ENCODE results near the gene FIG4.
A peak's percentile ranks its signal among the peaks of the same experiment; 100 is the strongest.
"Not testable (repeated sequence)": the region's sequence is repeated elsewhere in the genome, so short reads cannot be mapped to it uniquely, and the experiment has no call there.

The FIG4 gene

DNA sequence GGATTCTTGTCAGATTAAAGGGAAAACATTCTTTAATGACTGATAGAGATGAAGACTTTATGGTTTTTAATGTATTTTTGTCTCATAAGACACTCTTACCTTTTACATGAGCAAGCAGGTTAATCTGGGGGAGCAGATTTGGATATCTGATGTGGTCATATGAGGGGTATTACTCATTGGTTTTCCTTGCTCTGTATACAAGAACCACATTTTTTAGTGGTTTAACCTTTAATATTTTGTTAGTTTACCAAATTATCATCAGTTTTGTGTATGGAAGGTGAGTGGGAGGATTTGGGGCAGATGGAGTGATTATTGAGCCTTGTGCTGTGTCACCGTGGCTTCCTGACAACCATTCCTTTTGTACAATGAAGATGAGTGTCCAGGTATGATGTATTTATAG, 112.9 kb downstream of the FIG4 start:
- H3K27ac Mint-ChIP-seq: no peak overlapping the region
- peak; percentile 22 for DNase-seq (ENCODE audit: low spot score)
- H3K27me3 Mint-ChIP-seq (ENCODE audit: low read depth): no peaks in the 10 kb centered on the region
- H3K9me3 Mint-ChIP-seq: no peaks in the 10 kb centered on the region
- no peak overlapping the region for H3K4me3 Mint-ChIP-seq
- H3K4me1 Mint-ChIP-seq (ENCODE audit: low read depth): no peaks in the 10 kb centered on the region
- H3K36me3 Mint-ChIP-seq (ENCODE audit: low read depth): peaks cover 4% of the 10 kb centered on the region

DNA sequence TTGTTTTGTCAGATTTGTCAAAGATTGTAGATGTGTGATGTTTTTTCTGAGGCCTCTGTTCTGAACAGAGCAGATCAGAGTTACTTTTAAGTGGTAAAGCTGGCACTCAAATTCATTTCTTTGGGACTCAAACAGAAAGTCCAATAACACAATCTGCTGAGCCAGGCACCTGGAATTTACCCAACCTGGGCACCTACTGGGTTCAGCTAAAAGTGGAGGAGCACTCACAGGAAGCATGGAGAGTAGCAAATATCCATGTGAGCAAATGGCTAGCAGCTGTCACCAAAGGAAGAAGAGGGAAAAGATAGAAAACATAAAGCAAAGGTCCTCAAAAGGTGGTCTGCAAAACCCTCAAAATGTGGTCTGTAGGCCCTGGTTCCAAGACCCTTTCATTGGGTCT, 116.8 kb downstream of the FIG4 start:
- H3K4me1 Mint-ChIP-seq (ENCODE audit: low read depth): no peaks in the 10 kb centered on the region
- H3K27ac Mint-ChIP-seq: no peak overlapping the region
- DNase-seq (ENCODE audit: low spot score): no peak
- H3K4me3 Mint-ChIP-seq: no peak overlapping the region
- no peaks in the 10 kb centered on the region for H3K27me3 Mint-ChIP-seq (ENCODE audit: low read depth)
- H3K9me3 Mint-ChIP-seq: no peaks in the 10 kb centered on the region
- H3K36me3 Mint-ChIP-seq (ENCODE audit: low read depth): peaks cover 4% of the 10 kb centered on the region

DNA sequence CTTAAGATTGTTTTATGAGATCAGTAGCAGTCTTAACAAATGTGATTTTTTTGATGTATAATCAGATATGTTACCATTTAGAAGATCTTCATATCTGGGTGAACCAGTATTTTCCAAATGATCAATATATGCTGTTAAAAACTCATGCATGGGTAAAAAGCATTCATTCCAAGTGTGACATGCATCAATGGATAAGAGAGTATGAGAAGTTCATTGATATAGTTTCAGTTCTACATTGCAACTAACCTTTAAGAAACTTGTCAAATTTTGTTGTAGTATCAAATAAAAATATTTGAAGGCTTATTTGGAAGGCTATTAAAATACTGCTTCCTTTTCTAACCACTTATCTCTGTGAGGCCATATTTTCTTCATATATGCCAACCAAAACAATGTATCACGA, 117.7 kb downstream of the FIG4 start:
- no peak for DNase-seq (ENCODE audit: low spot score)
- no peak overlapping the region for H3K27ac Mint-ChIP-seq

DNA sequence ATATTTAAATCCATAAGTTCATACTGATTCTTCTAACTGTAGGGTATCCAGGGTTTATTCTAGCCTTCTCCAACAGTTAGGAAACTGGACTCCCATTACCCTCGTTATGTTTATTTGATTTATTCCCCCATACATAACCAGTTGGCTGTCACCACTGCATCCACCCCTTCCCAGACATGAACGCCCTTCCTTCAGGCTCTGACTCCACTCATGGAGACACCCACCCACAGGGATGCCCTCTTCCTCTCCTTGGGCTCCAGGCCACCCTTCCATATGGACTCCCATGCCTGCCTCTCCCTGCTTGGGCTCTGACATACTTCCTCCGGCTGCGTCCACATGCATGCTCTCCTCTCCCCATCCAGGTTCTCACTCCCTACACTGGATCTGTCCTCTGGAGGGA, 124.0 kb downstream of the FIG4 start:
- H3K4me1 Mint-ChIP-seq (ENCODE audit: low read depth): peaks cover 3% of the 10 kb centered on the region
- peak overlapping the region; percentile 10 for H3K27ac Mint-ChIP-seq
- H3K4me3 Mint-ChIP-seq: no peak overlapping the region
- H3K9me3 Mint-ChIP-seq: no peaks in the 10 kb centered on the region
- H3K27me3 Mint-ChIP-seq (ENCODE audit: low read depth): no peaks in the 10 kb centered on the region
- no peaks in the 10 kb centered on the region for H3K36me3 Mint-ChIP-seq (ENCODE audit: low read depth)
- no peak for DNase-seq (ENCODE audit: low spot score)

More for the DNA sequence above, 117.7 kb downstream of the FIG4 start:
- H3K36me3 Mint-ChIP-seq (ENCODE audit: low read depth): peaks cover 4% of the 10 kb centered on the region
- no peak overlapping the region for H3K4me3 Mint-ChIP-seq
- H3K9me3 Mint-ChIP-seq: no peaks in the 10 kb centered on the region
- peaks cover 3% of the 10 kb centered on the region for H3K4me1 Mint-ChIP-seq (ENCODE audit: low read depth)
- no peaks in the 10 kb centered on the region for H3K27me3 Mint-ChIP-seq (ENCODE audit: low read depth)

DNA sequence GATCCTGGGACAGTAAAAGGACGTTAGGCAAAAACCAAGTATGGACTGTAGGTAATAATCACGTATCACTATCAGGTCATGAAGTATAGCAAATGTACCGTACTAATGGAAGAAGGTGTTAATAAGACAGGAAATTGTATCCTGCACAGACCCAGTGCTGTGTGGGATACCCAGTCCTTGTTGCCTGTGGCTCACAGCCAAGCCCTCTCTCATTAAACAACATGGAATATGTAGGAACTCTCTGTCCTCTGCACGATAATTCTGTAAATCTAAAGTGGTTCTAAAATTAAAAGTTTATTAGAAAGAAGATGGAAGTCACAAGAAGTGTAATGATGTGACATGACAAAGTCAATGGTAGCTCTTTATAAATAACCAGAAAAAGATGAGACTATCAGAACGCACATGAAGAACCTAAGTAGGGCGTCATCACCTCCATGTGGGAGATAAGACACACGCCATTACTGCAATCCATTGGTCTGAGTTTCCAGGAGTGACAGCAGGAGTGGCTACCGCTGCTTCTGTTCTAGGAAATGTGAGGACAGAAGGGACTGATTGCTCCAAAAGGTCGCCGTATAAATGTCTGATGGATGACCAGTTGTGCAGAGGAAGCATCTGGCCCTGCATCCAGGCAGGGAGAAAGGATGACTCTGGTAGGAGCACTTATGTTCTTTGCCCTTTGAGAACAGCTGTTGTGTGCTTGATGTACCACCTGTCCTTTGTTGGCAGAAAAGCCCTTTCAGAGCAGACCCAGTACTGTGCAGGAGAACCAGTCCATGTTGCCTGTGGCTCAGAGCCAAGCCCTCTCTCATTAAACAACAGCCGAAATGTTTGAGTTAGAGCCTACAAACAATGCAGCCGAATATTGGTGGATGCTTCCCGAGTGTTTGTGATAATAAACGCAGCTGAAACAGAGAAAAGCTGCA, 125.6 kb downstream of the FIG4 start:
- no peaks in the 10 kb centered on the region for H3K27me3 Mint-ChIP-seq (ENCODE audit: low read depth)
- H3K4me3 Mint-ChIP-seq: no peak overlapping the region
- H3K4me1 Mint-ChIP-seq (ENCODE audit: low read depth): peaks cover 3% of the 10 kb centered on the region
- no peaks in the 10 kb centered on the region for H3K36me3 Mint-ChIP-seq (ENCODE audit: low read depth)
- H3K27ac Mint-ChIP-seq: no peak overlapping the region
- no peak for DNase-seq (ENCODE audit: low spot score)
- no peaks in the 10 kb centered on the region for H3K9me3 Mint-ChIP-seq

DNA sequence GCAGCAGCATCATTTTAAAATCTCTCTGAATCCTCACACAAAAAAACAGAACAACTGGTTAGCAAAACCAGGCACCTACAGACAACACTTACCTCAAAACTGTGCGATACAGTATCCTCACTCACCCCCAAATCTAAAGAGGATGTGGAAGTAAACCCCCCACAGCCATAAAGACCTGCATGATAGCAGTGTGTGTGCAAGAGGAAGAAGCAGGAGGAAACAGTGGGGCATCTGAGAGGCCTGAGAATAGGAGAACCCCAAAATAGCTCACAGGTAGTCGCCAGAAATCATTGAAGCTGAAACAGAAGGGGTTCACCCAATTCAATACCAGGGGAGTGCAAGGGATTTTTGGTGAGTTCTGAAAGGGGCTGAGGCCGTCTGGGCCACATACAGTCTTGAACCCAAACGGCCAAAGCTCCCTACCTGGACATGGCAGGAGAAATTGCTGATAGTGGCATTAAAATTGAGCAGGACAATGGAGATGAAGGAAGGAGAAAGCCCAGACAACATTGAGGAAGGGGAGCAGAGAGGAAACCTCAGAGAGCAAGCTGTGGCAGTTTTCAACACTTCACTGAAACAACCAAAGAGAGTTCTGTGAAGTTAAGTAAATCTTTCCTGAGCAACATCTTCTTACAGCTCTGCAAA, 129.7 kb downstream of the FIG4 start:
- H3K36me3 Mint-ChIP-seq (ENCODE audit: low read depth): no peaks in the 10 kb centered on the region
- no peaks in the 10 kb centered on the region for H3K4me1 Mint-ChIP-seq (ENCODE audit: low read depth)
- H3K27ac Mint-ChIP-seq: no peak overlapping the region
- DNase-seq (ENCODE audit: low spot score): no peak
- no peaks in the 10 kb centered on the region for H3K27me3 Mint-ChIP-seq (ENCODE audit: low read depth)
- H3K4me3 Mint-ChIP-seq: no peak overlapping the region
- H3K9me3 Mint-ChIP-seq: no peaks in the 10 kb centered on the region

DNA sequence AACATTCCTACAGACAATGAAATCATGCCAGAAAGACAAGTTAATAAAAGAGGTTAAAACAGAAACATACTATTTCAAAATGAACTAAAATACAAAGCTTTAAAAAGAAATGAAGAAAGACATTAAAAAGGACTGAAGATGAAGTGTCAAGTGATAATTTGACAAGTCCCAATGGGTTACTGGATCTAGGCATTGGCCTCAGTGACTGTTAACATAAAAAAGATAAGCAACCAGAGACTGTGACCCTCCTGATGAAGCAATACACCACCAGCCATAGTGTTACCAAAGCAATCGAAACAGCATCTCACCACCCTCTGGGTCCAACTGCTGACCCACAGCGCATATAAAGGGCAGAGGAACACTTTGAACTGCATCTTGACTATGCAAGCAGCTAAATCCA, 130.3 kb downstream of the FIG4 start:
- Mint-ChIP-seq H3K9me3 (no peaks in the 10 kb centered on the region), H3K4me3 (no peak overlapping the region), H3K36me3 (ENCODE audit: low read depth) (no peaks in the 10 kb centered on the region), H3K4me1 (ENCODE audit: low read depth) (no peaks in the 10 kb centered on the region), H3K27ac (no peak overlapping the region), H3K27me3 (ENCODE audit: low read depth) (no peaks in the 10 kb centered on the region)
- DNase-seq (ENCODE audit: low spot score): no peak

DNA sequence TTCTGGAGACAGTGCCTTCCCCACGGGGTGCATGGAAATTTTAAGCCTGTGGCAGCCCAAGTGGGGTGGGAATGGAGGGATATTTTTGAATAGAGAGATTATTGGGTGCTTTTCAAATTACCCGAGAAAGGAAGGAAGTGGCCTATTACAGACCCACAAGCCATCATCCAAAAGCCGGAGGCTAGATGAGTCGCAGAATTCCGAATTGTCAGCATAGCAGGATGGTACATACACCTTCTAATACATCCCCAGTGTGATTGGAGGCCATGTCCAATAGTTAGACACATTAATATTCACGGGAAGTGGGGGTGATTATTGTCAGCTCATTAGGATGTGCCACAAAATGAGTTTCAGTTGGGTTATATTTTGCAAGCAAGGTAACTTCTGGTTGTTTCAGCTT, 133.0 kb downstream of the FIG4 start:
- Mint-ChIP-seq H3K27me3 (ENCODE audit: low read depth) (no peaks in the 10 kb centered on the region), H3K9me3 (no peaks in the 10 kb centered on the region), H3K4me1 (ENCODE audit: low read depth) (no peaks in the 10 kb centered on the region), H3K4me3 (no peak overlapping the region), H3K36me3 (ENCODE audit: low read depth) (no peaks in the 10 kb centered on the region), H3K27ac (no peak overlapping the region)
- no peak for DNase-seq (ENCODE audit: low spot score)

DNA sequence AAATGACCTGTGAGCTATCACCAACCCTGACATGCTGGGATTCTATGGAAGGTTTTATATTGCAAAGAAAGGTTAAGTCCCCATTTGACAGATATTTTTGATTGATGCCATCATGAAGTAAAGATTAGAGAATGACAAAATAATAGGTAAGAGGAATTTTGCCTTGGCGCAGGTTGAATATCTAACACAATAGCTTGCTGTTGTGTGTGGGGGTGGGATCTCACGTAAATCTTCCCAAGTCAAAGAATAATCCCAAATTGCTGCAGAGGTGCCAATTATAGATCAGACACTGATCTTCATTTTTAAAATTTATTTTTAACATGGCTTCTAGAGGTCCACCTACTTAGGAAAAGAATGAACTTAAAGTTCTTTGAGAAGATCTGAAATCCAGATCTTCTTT, 135.5 kb downstream of the FIG4 start:
- no peak overlapping the region for H3K4me3 Mint-ChIP-seq
- no peaks in the 10 kb centered on the region for H3K36me3 Mint-ChIP-seq (ENCODE audit: low read depth)
- H3K9me3 Mint-ChIP-seq: peaks cover 13% of the 10 kb centered on the region
- no peaks in the 10 kb centered on the region for H3K27me3 Mint-ChIP-seq (ENCODE audit: low read depth)
- DNase-seq (ENCODE audit: low spot score): no peak
- no peaks in the 10 kb centered on the region for H3K4me1 Mint-ChIP-seq (ENCODE audit: low read depth)
- H3K27ac Mint-ChIP-seq: no peak overlapping the region

DNA sequence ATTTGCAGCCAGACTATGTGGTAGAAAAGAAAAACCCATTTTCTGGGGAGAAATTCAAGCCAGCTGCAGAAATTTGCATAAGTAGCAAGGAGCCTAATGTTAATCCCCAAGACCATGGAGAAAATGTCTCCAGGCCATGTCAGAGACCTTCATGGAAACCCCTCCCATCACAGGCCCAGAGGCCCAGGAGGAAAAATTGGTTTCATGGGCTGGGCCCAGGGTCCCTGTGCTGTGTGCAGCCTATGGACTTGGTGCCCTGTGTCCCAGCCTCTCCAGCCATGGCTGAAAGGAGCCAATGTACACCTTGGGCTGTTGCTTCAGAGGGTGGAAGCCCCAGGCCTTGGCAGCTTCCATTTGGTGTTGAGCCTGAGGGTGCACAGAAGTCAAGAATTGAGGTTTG, 140.3 kb downstream of the FIG4 start:
- DNase-seq (ENCODE audit: low spot score); H3K4me1 Mint-ChIP-seq (ENCODE audit: low read depth); H3K27me3 Mint-ChIP-seq (ENCODE audit: low read depth); H3K4me3 Mint-ChIP-seq; H3K27ac Mint-ChIP-seq; H3K36me3 Mint-ChIP-seq (ENCODE audit: low read depth): not testable (repeated sequence)
- peaks cover 13% of the 10 kb centered on the region for H3K9me3 Mint-ChIP-seq

DNA sequence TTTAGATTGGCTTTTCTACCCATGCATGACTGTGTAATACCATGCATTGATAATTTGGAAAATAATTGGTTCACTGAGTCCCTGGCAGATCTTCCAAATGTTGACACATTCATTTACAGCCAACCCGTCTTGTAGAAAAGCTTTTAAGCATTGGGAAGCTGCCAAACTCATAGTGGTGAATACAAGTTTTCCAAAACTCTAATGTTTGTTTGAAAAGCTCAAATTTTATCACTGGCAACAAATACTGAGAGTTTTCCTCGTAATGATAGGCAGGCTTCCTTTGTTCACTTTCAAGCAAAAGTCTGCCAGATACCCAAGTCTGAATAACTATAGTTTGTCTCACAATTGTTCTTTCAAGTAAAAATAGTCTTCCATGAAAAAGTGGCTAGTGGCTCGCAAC, 143.0 kb downstream of the FIG4 start:
- no peak for DNase-seq (ENCODE audit: low spot score)
- no peaks in the 10 kb centered on the region for H3K36me3 Mint-ChIP-seq (ENCODE audit: low read depth)
- no peaks in the 10 kb centered on the region for H3K27me3 Mint-ChIP-seq (ENCODE audit: low read depth)
- peaks cover 13% of the 10 kb centered on the region for H3K9me3 Mint-ChIP-seq
- no peak overlapping the region for H3K4me3 Mint-ChIP-seq
- H3K27ac Mint-ChIP-seq: no peak overlapping the region
- no peaks in the 10 kb centered on the region for H3K4me1 Mint-ChIP-seq (ENCODE audit: low read depth)

DNA sequence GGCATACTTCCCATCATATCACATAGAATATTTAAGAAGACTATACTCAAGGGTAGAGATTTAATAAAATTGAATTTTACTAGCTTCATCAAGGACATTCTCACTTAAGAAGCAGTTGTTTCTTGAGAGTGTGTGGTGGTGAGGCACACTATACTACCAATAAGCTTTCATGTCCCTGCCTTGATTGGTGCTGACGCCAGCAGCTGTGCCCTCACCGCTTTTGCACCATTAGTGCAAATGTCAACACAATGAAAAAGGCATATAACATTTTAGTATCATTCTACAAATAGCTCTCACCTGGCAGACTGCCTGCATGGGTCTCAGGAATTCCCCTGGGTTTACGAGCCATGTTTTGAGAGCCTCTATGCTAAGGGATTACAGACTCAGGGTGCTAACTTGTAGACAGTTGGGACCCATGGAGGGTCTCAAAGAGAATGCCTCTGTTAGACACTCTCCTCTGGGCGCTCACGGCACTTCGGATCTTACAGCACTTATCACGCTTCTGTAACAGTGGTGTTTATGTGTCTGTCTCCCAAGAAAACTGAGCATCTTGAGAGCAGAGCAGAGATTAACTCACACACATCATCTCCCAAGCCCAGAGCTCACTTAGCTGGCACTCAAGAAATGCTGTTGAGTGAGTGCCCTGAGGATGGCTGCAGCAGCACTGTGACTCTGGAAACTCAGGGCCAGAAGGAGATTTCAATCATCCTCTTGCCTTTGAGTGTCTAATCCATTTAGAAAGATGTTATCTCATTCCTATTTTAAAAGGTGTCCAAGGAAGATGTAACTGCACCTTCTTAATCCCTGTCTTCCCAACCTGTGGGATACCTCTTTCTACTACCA, 143.7 kb downstream of the FIG4 start:
- Mint-ChIP-seq H3K4me1 (ENCODE audit: low read depth) (no peaks in the 10 kb centered on the region), H3K36me3 (ENCODE audit: low read depth) (no peaks in the 10 kb centered on the region), H3K27me3 (ENCODE audit: low read depth) (no peaks in the 10 kb centered on the region), H3K4me3 (no peak overlapping the region), H3K27ac (no peak overlapping the region), H3K9me3 (peaks cover 10% of the 10 kb centered on the region)
- DNase-seq (ENCODE audit: low spot score): no peak

DNA sequence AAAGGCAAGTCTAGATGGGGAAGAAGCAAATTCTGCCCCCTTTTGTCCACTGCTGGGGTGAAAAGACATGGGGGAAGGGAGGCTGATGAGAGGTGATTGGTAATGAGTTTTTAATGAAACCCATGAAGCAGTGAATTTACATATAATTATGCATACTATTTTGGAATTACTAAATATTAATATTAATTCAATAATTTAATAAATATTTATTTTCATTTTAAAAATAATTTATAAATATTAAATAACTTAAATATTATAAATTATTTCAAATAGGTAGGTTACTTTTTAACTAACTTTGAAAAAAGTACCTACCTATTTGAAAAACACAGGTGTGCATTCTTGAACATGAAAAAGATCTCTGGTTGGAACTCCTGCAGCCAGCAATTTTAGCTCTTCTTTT, 148.9 kb downstream of the FIG4 start:
- Mint-ChIP-seq H3K4me3 (no peak overlapping the region), H3K27ac (no peak overlapping the region), H3K36me3 (ENCODE audit: low read depth) (no peaks in the 10 kb centered on the region), H3K4me1 (ENCODE audit: low read depth) (no peaks in the 10 kb centered on the region), H3K27me3 (ENCODE audit: low read depth) (peaks cover 4% of the 10 kb centered on the region), H3K9me3 (no peaks in the 10 kb centered on the region)
- DNase-seq (ENCODE audit: low spot score): no peak

DNA sequence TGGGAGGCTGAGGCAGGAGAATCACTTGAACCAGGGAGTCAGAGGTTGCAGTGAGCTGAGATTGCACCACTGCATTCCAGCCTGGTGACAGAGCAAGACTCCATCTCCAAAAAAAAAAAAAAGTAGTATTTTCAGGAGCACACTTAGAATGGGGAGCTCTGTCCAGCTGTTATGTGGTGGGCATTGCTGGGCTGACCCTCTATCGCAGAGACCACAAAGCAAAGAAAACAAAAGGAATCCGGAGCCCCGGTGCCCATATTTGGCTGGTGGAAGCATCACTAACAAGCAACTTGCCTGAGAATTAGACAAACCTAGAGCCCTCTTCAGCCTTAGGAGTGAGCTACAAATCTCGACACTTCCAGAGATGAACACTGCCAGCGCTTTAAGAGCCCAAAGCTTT, 149.7 kb downstream of the FIG4 start:
- no peak overlapping the region for H3K27ac Mint-ChIP-seq
- no peak for DNase-seq (ENCODE audit: low spot score)

More for the DNA sequence above, 149.7 kb downstream of the FIG4 start:
- Mint-ChIP-seq H3K4me1 (ENCODE audit: low read depth) (no peaks in the 10 kb centered on the region), H3K9me3 (no peaks in the 10 kb centered on the region), H3K4me3 (no peak overlapping the region), H3K36me3 (ENCODE audit: low read depth) (no peaks in the 10 kb centered on the region), H3K27me3 (ENCODE audit: low read depth) (peaks cover 4% of the 10 kb centered on the region)

All from T-helper 2 cell treated with Interferon-gamma antibody and Interleukin-4, amounts not matched to agents 5 μg/mL and 100 μg/mL, for 36 hours (primary cell).